HepG2 (cell line): ENCODE measurements around the gene NELL2.

Experiments used
- DPF2 ChIP-seq: sonication (generic); formaldehyde crosslinking; IDR thresholded peaks from 2 replicates; pipeline ENCODE4 v1.4.0; 2020; ENCODE audit warnings: mild to moderate bottlenecking, low read depth, missing genetic modification reagents, borderline replicate concordance
- E2F1 ChIP-seq: sonication (generic); formaldehyde crosslinking; IDR thresholded peaks from 2 replicates; pipeline ENCODE4 v1.5.0; 2020; ENCODE audit warnings: missing genetic modification reagents
- ESRRA ChIP-seq: sonication (generic); formaldehyde crosslinking; IDR thresholded peaks from 2 replicates; pipeline ENCODE4 v1.5.1; 2020; ENCODE audit warnings: mild to moderate bottlenecking, low read depth, missing genetic modification reagents
- KIAA2018 ChIP-seq: sonication (generic); formaldehyde crosslinking; IDR thresholded peaks from 2 replicates; pipeline ENCODE4 v1.5.0; 2020; ENCODE audit warnings: mild to moderate bottlenecking, missing genetic modification reagents, borderline replicate concordance
- MAX ChIP-seq: IDR thresholded peaks from 2 replicates; pipeline ENCODE4 v1.6.1; 2012; ENCODE audit warnings: inconsistent platforms
- NCOA5 ChIP-seq: sonication (generic); formaldehyde crosslinking; IDR thresholded peaks from 2 replicates; pipeline ENCODE4 v1.4.0; 2020; ENCODE audit warnings: missing genetic modification reagents
- POLR2A ChIP-seq, 2 experiments: IDR thresholded peaks; 2 replicates each; pipeline ENCODE4 v1.6.1; 2011; ENCODE audit warnings: low read depth in 2 of 2, low read length in 2 of 2, mild to moderate bottlenecking in 1 of 2, moderate library complexity in 1 of 2; ENCODE audit not compliant: insufficient read depth in 1 of 2

GRCh38 chr12:44750468-44750867 is 125.6 kb downstream of the NELL2 start:
- TF ChIP-seq NCOA5 (CRISPR knock-in tag): no peak
- TF ChIP-seq ESRRA (CRISPR knock-in tag): no peak
- no peak for TF ChIP-seq POLR2A (IDR thresholded peaks at IDR 0.05; ENCODE audit: insufficient read depth in 1 of 2, low read depth in 2 of 2, low read length in 2 of 2)
- TF ChIP-seq KIAA2018 (CRISPR knock-in tag): no peak
- TF ChIP-seq DPF2 (CRISPR knock-in tag): no peak
- TF ChIP-seq MAX: no peak
- no peak for TF ChIP-seq E2F1 (CRISPR knock-in tag)
